KG1 (cell line): ENCODE data around the gene UMPS.
"Not testable (repeated sequence)": the region's sequence is repeated elsewhere in the genome, so short reads cannot be mapped to it uniquely, and the experiment has no call there.

Experiments used
- DNase-seq: peaks from one replicate; lab custom pipeline; 2025; lab: John Stamatoyannopoulos, UW

The UMPS gene

DNA sequence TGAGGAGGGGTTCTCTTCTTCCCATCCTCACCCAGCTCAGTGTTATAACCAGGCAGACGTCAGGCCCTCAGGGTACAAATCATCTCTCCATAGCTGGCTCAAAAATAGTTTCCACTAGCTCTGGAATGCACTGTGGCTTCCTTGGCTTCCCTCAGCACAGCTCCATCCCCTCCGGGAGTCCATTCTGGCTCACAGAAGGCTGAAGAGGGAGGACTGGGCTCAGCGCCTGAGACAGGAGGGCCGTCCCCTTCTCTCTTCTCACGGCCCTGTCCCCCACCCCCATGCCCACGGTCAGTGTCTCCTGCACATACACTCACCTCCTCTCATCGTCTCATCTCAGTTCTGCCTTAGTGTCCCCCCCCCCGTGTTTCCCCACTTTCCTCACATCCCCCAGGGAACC is 50.1 kb downstream of the UMPS start:
- peak; percentile 5 for DNase-seq

DNA sequence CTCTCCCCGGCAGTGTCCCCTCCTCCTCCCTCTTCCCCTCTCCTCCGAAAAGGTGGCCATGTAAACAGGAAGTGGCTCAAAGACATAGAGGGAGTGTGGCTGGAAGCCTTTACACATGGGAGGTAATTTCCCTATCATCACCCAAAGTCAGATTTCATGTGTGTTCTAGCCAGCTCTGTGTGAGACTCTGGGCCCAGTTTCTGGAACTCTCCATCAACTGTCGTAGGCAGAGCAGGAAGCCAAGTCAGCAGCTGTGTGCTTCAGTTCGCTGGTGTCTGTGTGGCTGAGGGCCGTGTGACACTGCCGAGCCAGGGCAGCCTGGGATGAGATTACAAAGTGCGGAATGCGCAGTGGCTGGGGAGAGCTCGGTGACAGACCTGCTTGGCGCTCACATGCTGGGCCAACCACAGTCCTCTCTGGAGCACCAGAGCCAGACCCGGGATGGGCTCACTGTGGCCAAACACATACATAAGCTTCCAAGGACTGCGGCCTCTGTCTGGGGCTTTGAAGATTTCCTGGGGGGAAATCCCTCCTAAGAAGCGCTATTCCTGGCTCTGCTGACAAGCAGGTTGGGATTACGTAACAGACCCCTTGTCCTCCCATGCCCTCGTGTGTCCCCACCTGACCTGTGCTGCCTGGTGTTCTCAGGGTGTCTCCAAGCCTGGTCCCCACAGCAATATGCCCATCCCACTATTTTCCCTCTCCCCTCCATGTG is 50.7 kb downstream of the UMPS start:
- DNase-seq, result no peak

DNA sequence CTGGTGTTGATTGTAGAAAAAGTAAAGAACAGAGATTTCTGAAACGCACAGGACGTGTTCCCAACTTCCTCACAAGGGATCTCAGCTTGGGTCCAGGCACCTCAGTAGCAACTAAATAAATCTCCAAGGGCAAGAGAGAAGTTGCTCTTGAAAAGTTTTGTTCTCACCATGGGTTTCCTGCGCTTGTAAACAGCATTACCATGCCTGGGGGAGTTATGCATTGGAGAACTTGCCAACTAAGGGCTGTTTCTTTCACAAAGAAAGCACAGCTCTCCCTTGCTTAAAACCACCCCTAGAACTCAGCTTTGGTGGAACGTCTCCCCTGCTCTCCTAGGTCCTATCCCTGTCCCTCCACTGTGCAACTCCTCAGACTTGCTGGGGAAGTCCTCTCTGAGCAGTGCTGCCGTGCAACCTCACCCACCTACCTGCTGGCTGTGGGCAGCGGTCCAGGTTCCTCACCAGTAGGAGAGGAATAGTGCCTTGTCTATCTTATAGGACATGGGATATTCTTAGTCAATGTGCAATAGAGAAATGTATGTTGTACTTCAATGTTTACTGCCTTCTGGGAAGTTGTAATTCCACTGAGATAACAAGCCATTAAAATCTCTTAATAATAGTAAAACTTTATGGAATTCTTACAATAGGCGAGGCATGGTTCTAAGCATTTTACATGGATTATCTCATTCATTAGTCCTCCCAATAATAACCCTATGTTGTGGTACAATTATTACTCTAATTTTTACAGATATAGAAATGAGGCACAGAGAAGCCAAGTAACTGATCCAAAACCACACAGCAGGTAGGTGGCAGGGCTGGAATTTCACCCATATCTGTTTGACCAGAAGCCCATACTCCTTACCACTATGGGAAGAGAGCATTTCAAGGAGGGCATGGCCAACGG is 51.5 kb downstream of the UMPS start:
- DNase-seq, result no peak

DNA sequence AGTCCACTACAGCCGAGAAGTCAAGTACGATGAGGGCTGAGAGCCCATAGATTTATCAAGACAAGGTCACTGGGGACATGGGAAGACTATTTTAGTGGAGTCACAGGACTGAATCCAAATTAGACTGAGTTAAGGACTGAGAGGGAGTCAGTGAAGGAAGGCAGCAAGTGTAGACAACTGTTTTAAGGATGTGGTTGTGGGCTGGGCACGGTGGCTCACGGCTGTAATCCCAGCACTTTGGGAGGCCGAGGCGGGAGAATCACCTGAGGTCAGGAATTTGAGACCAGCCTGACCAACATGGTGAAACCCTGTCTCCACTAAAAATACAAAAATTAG is 52.1 kb downstream of the UMPS start:
- DNase-seq, result not testable (repeated sequence)

- DNase-seq, result no peak
Measured at GRCh38 chr3:124783696-124784095, 53.4 kb downstream of the UMPS start.

DNA sequence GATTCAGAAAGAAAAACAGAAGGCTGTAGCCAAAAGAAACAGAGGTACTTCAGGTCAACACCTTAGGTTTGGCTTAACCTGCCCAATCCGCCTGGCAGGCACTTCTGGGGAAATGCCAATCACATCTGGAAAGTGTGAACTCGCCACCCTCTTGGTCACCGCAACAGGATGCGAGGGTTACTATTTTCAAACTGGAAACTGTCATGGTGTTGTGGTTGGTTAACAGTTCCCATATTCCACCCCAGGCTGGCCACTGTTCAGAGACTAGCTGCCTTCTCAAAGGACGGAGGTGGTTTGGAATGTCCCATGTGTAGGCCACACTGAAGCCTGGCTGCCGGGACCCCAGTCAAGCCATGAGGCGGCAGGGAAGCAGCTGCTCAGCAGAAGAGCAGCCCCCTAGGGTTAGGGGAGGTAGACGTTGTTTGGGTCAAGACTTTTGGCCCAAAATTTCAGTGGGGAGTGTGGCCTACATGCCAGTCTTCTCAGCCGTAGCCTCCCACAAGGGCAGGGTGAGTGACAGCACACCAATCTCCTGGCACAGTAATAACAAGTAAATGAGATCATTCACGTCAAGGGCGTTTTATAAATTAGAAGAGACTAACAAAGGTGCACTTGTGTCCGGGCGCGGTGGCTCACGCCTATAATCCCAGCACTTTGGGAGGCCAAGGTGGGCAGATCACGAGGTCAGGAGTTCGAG is 54.6 kb downstream of the UMPS start:
- DNase-seq, result no peak

DNA sequence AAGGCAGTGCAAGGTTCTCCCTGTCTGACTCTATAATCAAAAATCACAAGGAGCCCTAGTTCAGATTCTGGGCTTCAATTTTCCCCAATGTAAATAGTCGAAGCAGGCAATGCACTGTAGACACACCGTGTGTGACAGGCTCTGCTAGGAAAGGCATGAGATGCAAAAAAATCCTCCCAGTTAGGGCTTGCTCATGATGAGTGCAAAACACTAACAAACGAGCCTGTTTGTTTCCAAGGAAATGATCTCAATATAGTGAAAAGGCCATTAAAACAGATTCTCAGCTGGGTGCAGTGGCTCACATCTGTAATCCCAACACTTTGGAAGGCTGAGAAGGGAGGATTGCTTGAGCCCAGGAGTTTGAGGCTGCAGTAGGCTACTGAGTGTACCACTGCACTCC is 55.7 kb downstream of the UMPS start:
- no peak for DNase-seq

DNA sequence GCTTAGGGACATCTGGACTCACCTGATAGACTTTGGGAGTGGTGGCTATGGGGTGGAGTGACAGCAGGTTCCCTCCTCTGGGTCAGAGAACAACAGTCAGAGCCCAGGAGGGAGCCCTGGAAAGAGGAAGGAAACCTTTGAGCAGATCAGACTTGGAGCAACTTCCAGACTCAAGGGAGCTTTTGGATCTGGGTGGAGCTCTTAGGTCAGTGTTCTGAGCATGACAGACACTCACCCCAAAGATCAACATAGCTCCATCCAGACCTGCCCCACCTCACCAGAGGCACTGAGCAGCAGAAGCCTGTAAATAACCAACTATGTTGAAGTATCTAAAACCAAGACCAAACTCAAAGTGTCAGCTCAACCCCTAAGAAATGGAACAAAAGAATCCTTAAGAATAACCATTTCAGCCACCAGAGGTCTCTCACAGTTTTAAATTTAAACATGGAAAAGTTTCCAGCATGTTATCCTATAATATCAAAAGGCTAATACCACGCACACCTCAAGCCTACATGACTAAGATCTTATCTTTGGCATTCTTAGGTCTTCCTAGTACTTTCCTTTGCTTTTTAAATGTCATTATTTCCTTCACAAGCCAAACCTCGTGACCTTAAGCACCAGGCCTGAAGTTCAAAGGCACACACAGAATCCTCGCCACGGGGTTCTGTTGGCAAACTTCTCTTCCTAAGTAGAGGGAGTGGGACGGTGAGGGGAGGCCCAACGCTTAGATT is 56.4 kb downstream of the UMPS start:
- DNase-seq, result no peak

DNA sequence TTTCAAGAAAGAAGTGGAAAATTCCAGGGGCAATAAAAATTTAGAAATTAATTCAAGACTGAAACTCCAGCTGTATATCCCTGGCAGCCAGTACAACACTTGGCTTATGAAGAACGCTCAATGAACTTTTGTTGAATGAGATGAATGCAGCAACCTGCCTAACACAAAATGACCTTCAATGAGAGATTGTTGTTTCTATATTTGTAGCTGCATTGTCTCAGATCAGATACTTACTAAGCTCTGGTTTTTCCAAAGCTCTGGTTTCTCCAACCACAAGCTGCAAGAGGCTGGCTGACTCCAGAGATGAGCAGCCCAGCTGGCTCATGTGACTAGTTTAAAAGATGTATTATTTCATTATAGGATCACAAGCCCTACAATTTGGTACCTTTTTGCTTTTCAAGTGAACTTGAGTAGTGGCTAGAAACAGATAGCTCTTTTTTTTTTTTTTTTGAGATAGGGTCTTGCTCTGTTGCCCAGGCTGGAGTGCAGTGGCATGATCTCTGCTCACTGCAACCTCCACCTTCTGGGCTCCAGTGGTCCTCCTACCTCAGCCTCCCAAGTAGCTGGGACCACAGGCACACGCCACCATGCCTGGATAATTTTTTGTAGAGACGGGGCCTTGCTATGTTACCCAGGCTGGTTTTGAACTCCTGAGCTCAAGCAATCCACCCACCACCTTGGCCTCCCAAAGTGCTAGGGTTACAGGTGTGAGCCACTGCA is 57.4 kb downstream of the UMPS start:
- DNase-seq, result no peak

DNA sequence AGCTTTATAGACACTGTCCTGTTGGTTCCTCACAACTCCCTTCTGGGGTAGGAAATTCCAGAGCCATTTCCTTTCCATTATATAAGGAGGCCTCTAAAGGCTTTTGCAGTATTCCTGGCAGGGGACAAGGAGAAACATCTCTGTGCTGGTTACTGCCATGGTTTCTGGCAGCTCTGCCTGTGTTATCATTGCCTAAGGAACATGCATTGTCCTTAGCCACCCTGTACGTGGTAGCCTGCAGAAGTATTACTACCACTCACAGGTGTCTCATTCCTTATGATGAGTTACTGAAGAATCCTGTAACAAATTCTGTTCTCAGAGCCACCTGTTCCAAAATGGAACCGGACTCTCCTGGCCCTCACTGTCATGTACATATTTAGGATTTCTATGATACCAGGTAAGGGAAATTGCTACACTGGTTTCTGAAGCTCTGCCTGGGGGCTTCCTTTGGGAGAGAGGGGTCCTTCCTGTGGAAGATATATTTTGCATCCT is 58.0 kb downstream of the UMPS start:
- no peak for DNase-seq

DNA sequence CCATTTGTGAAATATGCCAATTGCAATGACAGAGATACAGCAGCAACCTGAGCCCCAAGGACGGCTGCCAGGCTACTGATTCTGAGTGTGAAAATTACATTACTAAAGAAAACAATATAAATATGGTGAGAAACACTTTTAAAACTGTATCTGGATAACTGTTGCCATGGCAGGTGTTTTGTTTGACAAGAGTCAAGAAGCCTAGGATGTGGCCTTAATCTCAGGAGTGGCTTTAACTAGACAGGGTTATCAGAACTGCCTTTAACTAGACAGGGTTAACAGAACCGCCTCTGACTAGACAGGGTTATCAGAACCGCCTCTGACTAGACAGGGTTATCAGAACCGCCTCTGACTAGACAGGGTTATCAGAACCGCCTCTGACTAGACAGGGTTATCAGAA is 58.9 kb downstream of the UMPS start:
- not testable (repeated sequence) for DNase-seq

GRCh38 chr3:124791142-124791541 is 60.9 kb downstream of the UMPS start:
- no peak for DNase-seq

DNA sequence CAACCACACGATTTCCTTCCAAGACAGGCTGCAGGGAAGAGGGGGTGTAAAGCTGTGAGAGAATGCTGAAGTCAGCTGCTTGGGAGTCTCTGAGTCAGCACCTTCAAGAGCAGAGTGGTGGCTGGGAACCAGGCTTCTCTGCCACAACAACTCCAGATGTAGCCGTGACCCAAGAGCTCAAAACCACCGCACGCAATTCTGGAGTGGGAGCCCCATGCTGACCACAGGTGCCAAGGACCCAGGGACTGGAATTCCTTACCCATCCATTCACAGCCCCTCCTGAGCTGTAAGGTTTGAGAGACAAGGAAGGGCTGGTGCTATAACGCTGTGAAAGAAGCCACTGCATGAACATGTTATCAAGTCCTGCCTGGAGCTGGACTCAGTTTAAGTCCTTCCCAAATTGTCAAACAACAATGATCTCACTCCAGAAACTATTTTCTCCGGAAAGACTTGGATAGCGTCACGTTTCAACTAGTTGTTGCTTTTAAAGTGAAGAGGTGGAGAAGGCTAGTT is 61.4 kb downstream of the UMPS start:
- no peak for DNase-seq

- DNase-seq, result no peak
Measured at GRCh38 chr3:124792341-124793040, 62.2 kb downstream of the UMPS start.

DNA sequence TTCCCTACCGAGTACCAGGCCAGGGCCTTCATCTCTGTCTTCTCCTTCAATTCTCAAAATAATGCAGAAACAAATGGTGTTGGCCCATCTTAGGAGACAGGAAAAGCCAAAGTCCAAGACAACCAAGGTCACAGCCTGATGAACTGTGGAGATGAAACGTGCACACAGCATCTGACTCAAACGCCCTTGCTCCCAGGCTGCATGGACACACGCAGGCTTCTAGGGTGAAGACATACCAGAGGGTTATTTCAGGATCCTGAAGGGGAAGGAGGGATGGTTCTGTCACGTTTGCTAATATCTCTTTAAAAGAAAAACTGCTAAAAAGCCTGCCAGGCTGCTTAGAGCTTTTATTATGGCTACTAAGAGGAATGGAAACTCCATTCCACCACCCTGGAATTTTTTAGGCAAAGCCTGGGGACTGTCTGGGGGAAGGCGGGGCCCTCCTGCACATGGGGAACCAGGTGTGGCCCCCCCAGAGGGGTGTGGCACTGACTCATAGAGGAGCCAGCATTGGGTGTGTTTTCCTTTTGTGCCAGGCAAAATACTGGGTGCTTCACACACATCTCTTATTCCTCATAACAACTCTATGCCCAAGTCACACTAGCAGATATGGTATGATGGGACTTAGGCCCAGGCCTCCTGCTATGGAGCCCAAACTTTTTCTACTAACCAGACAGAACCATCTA is 62.9 kb downstream of the UMPS start:
- no peak for DNase-seq

DNA sequence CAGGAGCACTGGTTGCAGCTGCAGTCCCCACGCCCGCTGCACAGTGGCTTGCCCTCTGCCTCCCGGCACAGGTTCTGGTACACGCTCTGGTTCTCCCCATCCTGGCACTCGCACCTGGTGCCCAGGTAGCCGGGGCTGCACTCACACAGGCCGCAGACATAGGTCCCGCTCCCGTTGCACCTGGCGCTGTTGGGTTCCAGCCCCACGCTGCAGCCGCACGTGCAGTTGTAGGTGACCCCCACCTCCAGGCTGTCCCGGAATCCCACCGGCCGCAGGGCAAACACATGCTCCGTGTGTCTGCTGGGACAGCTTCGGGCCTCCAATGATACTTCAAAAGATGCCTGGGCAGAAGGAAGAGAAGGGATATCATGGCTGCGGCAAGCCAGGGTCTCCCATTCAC is 66.2 kb downstream of the UMPS start:
- DNase-seq, result no peak

- DNase-seq, result no peak
Measured at GRCh38 chr3:124797426-124797945, 67.2 kb downstream of the UMPS start.
